CD14-positive monocyte (primary cell): ENCODE measurements around the gene SNRPF. TPM values are rescaled to one million over a fixed set of nuclear protein-coding genes. Genes with fewer than 3 reads are reported as not detected.

Experiments used
- DNase-seq, 3 donors: peaks; one replicate each; pipeline ENCODE4 v3.0.0-alpha.2; 2011 to 2022
- H2AFZ ChIP-seq: 2 replicates; pipeline ENCODE4 v1.6.0; 2012; ENCODE audit warnings: mild to moderate bottlenecking, low read depth, low read length, inconsistent platforms; ENCODE audit not compliant: insufficient read depth, poor library complexity, severe bottlenecking
- H3K27ac ChIP-seq, 2 donors: 1 replicate in 1 of 2; 2 replicates in 1 of 2; pipeline ENCODE4 v1.5.1; 2012 to 2013; ENCODE audit warnings: low read length in 2 of 2, control low read depth in 1 of 2, inconsistent platforms in 1 of 2, low read depth in 1 of 2, mild to moderate bottlenecking in 1 of 2
- H3K27me3 ChIP-seq, 2 donors: one replicate each; pipeline versions ENCODE4 v1.6.0 to v1.6.1; 2011 to 2013; ENCODE audit warnings: low read length in 2 of 2; ENCODE audit not compliant: control insufficient read depth in 2 of 2, insufficient read depth in 2 of 2
- H3K36me3 ChIP-seq, 2 donors: replicated peaks in 1 of 2; 1 replicate in 1 of 2; 2 replicates in 1 of 2; pipeline versions ENCODE4 v1.5.1 to v1.6.1; 2012 to 2013; ENCODE audit warnings: low read length in 2 of 2, control low read depth in 1 of 2, inconsistent platforms in 1 of 2, mild to moderate bottlenecking in 1 of 2; ENCODE audit not compliant: insufficient read depth in 2 of 2, control insufficient read depth in 1 of 2
- H3K4me1 ChIP-seq, 2 donors: 1 replicate in 1 of 2; 2 replicates in 1 of 2; pipeline versions ENCODE4 v1.5.1 to v1.6.1; 2012 to 2013; ENCODE audit warnings: low read length in 2 of 2, control low read depth in 1 of 2, inconsistent platforms in 1 of 2, mild to moderate bottlenecking in 1 of 2, moderate library complexity in 1 of 2; ENCODE audit not compliant: insufficient read depth in 2 of 2, control insufficient read depth in 1 of 2
- H3K4me2 ChIP-seq: replicated peaks from 2 replicates; pipeline ENCODE3; 2012; ENCODE audit warnings: low read length, moderate library complexity, mild to moderate bottlenecking; ENCODE audit not compliant: poor library complexity, severe bottlenecking; ENCODE audit errors: extremely low read depth
- H3K4me3 ChIP-seq, 3 experiments: fragments of 200-600 bp in 1 of 3; sonication (generic) in 1 of 3; replicated peaks in 1 of 3; 1 replicate in 2 of 3; 2 replicates in 1 of 3; pipeline ENCODE4 v1.5.1; 2011 to 2013; ENCODE audit warnings: low read length in 3 of 3, mild to moderate bottlenecking in 3 of 3, control low read depth in 2 of 3, low read depth in 2 of 3, inconsistent platforms in 1 of 3, moderate library complexity in 1 of 3
- H3K79me2 ChIP-seq: 2 replicates; pipeline ENCODE4 v1.6.0; 2012; ENCODE audit warnings: mild to moderate bottlenecking, control low read depth, inconsistent platforms, low read length, moderate library complexity; ENCODE audit not compliant: insufficient read depth
- H3K9ac ChIP-seq: 2 replicates; pipeline ENCODE4 v1.6.0; 2017; ENCODE audit warnings: low read length, mild to moderate bottlenecking; ENCODE audit not compliant: insufficient read depth, poor library complexity, severe bottlenecking
- H3K9me3 ChIP-seq, 2 donors: replicated peaks in 1 of 2; 1 replicate in 1 of 2; 2 replicates in 1 of 2; pipeline versions ENCODE4 v1.5.1 to v1.6.1; 2012 to 2013; ENCODE audit warnings: low read length in 2 of 2, control low read depth in 1 of 2; ENCODE audit not compliant: control insufficient read depth in 1 of 2, insufficient read depth in 1 of 2
- H4K20me1 ChIP-seq: 2 replicates; pipeline ENCODE4 v1.6.0; 2012; ENCODE audit warnings: mild to moderate bottlenecking, low read length, control low read depth, moderate library complexity; ENCODE audit not compliant: insufficient read depth
- H3K27ac Mint-ChIP-seq, 7 donors: one replicate each; pipeline ENCODE4 v1.8.0; 2020; ENCODE audit warnings: mild to moderate bottlenecking in 7 of 7, mixed read lengths in 7 of 7, moderate library complexity in 6 of 7, inconsistent platforms in 2 of 7
- H3K27me3 Mint-ChIP-seq, 3 donors: one replicate each; pipeline ENCODE4 v1.8.0; 2021 to 2022; ENCODE audit warnings: low read depth in 3 of 3, mild to moderate bottlenecking in 3 of 3, mixed read lengths in 3 of 3, moderate library complexity in 3 of 3, inconsistent platforms in 1 of 3
- H3K36me3 Mint-ChIP-seq, 2 donors: one replicate each; pipeline ENCODE4 v1.8.0; 2020; ENCODE audit warnings: mixed read lengths in 2 of 2, inconsistent platforms in 1 of 2, mild to moderate bottlenecking in 1 of 2
- H3K4me1 Mint-ChIP-seq: one replicate; pipeline ENCODE4 v1.8.0; 2020; ENCODE audit warnings: mild to moderate bottlenecking, mixed read lengths
- H3K4me3 Mint-ChIP-seq, 2 donors: one replicate each; pipeline ENCODE4 v1.8.0; 2020; ENCODE audit warnings: mild to moderate bottlenecking in 2 of 2, mixed read lengths in 2 of 2, moderate library complexity in 1 of 2
- H3K9me3 Mint-ChIP-seq, 7 donors: one replicate each; pipeline ENCODE4 v1.8.0; 2020 to 2022; ENCODE audit warnings: mixed read lengths in 7 of 7, mild to moderate bottlenecking in 6 of 7, moderate library complexity in 6 of 7, inconsistent platforms in 2 of 7
- WGBS: methylation state at CpG from one replicate; pipeline ENCODE4 v1.1.5; 2013; ENCODE audit warnings: missing lambda C conversion rate; ENCODE audit not compliant: insufficient coverage; 5-methylcytosine and 5-hydroxymethylcytosine counted together
- intact Hi-C, 2 donors: fragments of 100-400 bp; cut with micrococcal nuclease; formaldehyde crosslinking; loops; one replicate each; pipeline versions ENCODE4 v1.15.0 to v1.15.1; 2023
- polyA plus RNA-seq, 3 donors: library from polyadenylated mRNA; depleted of rRNA in 1 of 3; unstranded in 2 of 3; stranded (reverse) in 1 of 3; fragments of 300-500 nt in 2 of 3; fragments of >200 nt in 1 of 3; fragmentation: Illumina TruSeq in 2 of 3; gene quantifications; 1 replicate in 2 of 3; 2 replicates in 1 of 3; pipeline ENCODE4 v1.2.3, GENCODE V29; 2012 to 2021
- TF ChIP-seq, protein P1 (sequence below): fragments of 200-600 bp; IDR thresholded peaks from one replicate; pipeline ENCODE4 v1.8.0; 2022; ENCODE audit warnings: antibody characterized with exemption, mild to moderate bottlenecking

Gene SNRPF
- polyA plus RNA-seq, 3 donors: 9.0 to 28.5 (median 23.5) TPM

DNA sequence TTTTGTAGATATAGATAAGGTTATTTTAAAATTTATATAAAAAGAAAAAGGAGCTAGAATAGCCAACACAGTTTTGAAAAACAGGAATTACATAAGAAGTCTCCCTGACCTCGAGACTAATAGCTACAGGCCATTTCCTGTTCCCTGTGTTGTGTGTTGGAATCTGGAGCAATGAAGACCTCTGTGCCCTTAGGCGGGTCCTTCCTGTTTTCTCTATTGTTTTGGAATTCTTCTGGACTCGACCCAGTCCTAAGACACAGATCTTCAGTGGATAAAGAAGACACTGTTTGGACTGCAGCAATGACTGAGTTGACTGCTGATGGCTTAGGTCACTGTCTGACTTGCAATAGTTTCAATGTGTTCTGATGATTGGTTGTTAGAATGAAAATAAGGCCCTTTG, 26.2 kb downstream of the SNRPF start:
- H2AFZ ChIP-seq: no peak overlapping the region
- no peaks in the 10 kb centered on the region for H3K27me3 ChIP-seq
- H3K9me3 ChIP-seq: peaks cover 0 to 4% of the 10 kb centered on the region in 2 donors
- H3K27me3 Mint-ChIP-seq: peaks cover 0 to 4% (median 3%) of the 10 kb centered on the region in 3 donors
- no peaks in the 10 kb centered on the region for H3K36me3 ChIP-seq
- no peak for DNase-seq
- TF ChIP-seq, protein P1, sequence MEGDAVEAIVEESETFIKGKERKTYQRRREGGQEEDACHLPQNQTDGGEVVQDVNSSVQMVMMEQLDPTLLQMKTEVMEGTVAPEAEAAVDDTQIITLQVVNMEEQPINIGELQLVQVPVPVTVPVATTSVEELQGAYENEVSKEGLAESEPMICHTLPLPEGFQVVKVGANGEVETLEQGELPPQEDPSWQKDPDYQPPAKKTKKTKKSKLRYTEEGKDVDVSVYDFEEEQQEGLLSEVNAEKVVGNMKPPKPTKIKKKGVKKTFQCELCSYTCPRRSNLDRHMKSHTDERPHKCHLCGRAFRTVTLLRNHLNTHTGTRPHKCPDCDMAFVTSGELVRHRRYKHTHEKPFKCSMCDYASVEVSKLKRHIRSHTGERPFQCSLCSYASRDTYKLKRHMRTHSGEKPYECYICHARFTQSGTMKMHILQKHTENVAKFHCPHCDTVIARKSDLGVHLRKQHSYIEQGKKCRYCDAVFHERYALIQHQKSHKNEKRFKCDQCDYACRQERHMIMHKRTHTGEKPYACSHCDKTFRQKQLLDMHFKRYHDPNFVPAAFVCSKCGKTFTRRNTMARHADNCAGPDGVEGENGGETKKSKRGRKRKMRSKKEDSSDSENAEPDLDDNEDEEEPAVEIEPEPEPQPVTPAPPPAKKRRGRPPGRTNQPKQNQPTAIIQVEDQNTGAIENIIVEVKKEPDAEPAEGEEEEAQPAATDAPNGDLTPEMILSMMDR: no peak
- peaks cover 0 to 5% (median 0%) of the 10 kb centered on the region in 7 donors for H3K9me3 Mint-ChIP-seq
- H3K4me3 Mint-ChIP-seq: no peak overlapping the region
- no peak overlapping the region for H3K4me3 ChIP-seq
- H3K27ac Mint-ChIP-seq: peak overlapping the region in 1 of 7 donors; percentile 28
- H3K36me3 Mint-ChIP-seq: no peaks in the 10 kb centered on the region
- H3K9ac ChIP-seq: no peak overlapping the region
- no peaks in the 10 kb centered on the region for H3K4me1 Mint-ChIP-seq
- H3K27ac ChIP-seq: no peak overlapping the region
- H3K79me2 ChIP-seq: no peaks in the 10 kb centered on the region
- WGBS: 75% methylated on average over 2 of the region's 3 CpGs
- H3K4me1 ChIP-seq: no peaks in the 10 kb centered on the region
- H3K4me2 ChIP-seq: no peak overlapping the region
- intact Hi-C loops: no loop called here
- H4K20me1 ChIP-seq: no peaks in the 10 kb centered on the region

- Mint-ChIP-seq H3K4me1 (no peaks in the 10 kb centered on the region), H3K27ac (no peak overlapping the region), H3K9me3 (peaks cover 0 to 5% (median 0%) of the 10 kb centered on the region in 7 donors), H3K4me3 (no peak overlapping the region), H3K27me3 (peaks cover 2 to 6% (median 6%) of the 10 kb centered on the region in 3 donors), H3K36me3 (no peaks in the 10 kb centered on the region)
- Histone ChIP-seq H2AFZ (no peak overlapping the region), H3K9ac (no peak overlapping the region), H3K9me3 (peaks cover 0 to 4% of the 10 kb centered on the region in 2 donors), H3K27ac (no peak overlapping the region), H3K79me2 (no peaks in the 10 kb centered on the region), H3K27me3 (no peaks in the 10 kb centered on the region), H3K4me3 (no peak overlapping the region), H3K36me3 (no peaks in the 10 kb centered on the region), H3K4me1 (no peaks in the 10 kb centered on the region), H4K20me1 (no peaks in the 10 kb centered on the region), H3K4me2 (no peak overlapping the region)
- DNase-seq: no peak
- WGBS: 100% methylated on average over 1 of the region's 5 CpGs
- TF ChIP-seq, protein P1: no peak
- intact Hi-C loops: no loop called here
Measured at GRCh38 chr12:95887311-95887710, 28.6 kb downstream of the SNRPF start.
